Posterior cingulate gyrus (tissue), 11 donors: ENCODE measurements around the gene LCORL.
"Not testable (repeated sequence)": the region's sequence is repeated elsewhere in the genome, so short reads cannot be mapped to it uniquely, and the experiment has no call there.

Experiments
- DNase-seq, 10 donors: peaks; one replicate each; pipeline versions ENCODE4 v3.0.0 to v3.0.0-alpha.2; 2020 to 2021; ENCODE audit warnings: mixed read lengths in 3 of 10
- intact Hi-C: fragments of 100-400 bp; cut with DNase I; formaldehyde crosslinking; loops from one replicate; pipeline ENCODE4 v1.15.1; 2023

Gene LCORL

DNA sequence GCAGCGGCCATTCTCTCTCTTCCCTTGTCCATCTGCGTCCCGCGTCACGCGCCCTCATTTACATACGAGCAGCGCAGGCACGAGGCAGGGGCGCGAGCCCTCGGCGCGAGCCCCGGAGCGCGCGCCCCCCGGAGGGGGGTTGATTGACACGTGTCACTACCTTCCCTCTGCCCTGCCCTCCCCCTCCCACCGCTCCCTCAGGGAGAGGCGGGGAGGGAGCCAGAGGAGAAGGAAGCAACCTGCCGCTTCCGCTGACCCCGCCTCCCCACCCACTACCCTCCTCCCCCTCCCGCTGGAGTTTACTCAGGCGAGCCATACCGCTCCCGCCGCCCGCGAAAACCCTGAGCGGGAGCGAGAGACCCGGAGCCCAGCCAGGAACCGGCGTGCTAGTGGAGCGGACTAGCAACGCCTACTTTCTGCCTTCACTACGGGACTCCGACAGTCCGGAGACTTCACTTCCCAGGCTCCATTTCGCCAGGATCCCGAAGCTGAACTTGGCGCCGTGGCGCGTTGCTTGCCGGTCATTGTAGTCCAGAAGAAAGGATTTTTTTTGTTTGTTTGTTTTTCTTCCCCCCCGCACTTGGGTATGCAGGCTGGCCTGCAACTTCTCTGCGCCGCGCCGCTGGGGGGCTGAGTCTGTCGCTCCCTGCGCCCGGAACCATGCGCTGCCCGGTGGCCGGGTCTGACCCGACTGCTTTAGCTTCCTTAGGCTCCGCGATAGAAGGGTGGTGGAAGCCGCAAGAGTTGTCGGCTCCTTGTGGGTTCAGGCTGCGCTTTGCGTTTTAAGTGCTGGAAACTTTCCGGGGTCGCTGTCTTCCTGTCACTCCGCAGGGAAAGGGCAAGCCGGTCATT, at the start of gene LCORL:
Gene LCORL, minus strand, starts transcription at position 36 of the 852 bp plus-strand sequence. Its CDS starts 4 bp downstream, at position 32.
- DNase-seq, result peak; percentile 82 to 99 (median 92)
- intact Hi-C loops, result loop anchor here (5.0 kb wide), 2 partner anchors 210 to 570 kb away; partner anchors contain the start of genes DCAF16 and NCAPG

DNA sequence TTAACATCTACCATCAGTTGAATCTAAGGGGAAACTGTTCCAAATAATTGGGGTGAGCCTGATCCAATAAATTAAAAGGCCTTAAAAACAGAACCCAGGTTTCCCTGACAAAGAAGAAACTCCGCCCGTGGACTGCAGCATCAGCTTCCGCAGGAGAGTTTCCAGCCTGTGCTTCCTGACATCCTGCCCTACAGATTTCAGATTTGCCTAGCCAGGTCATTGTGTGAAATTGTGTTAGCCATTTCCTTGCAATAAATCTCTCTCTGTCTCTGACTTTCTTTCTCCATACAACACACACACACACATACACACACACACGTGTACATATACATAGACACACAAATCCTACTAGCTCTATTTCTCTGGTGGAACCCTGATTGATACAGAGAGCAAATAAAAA, 48.3 kb upstream of the LCORL start:
- DNase-seq, result no peak
- intact Hi-C loops, result no loop called here

- intact Hi-C loops, result no loop called here
- DNase-seq, result no peak
Measured at GRCh38 chr4:18067031-18067430, 45.5 kb upstream of the LCORL start.

DNA sequence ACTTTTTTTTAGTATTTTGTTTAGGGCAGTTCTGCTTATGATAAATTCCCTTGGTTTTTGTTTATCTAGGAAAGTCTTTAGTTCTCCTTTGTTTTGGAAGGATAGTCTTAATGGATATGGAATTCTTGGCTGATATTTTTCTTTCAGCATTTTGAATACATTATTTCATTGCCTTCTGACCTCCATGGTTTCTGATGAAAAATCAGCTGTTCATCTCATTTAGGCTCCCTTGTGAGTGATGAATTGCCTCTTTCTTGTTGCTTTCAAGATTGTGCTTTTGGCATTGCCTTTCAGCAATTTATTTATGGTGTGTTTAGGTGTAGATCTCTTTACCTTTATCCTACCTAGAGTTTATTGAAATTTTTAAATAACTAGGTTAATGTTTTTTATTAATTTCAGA, 41.5 kb upstream of the LCORL start:
- no peak for DNase-seq
- intact Hi-C loops, result no loop called here

DNA sequence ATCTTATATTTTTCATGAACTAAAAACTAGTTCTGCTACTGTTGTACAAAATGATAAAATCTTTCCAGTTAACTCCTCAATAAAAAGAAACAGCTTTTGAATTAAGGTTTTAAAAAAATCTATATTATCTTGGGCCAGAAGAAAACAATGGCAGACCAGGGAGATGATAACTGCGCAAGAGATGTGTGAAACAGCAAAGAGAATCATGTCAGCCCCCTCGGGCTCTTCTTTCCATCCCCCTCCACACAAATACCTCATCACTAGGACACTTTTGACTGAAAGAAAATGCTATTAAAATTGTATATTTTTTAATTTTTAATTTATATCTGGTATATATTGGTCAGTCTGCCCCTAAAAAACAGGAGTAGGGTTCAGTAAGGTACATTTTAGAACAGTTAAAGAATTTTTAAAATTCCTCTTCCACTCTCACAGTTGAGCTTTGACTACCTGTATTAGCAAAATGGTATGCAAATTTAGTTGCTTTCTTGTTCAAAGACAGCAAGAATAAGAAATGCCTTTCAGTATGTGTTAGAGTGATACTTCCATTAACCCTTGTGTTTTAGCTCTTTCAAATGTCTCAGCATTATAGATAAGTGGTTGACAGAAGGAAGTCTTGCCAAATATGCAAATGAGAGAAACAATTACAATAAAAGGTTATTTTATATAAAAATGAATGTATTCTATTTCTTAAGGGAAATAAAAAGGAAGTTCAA, 36.4 kb upstream of the LCORL start:
- DNase-seq, result no peak
- intact Hi-C loops, result no loop called here

- no peak for DNase-seq
- intact Hi-C loops, result no loop called here
Measured at GRCh38 chr4:18056030-18056429, 34.5 kb upstream of the LCORL start.

DNA sequence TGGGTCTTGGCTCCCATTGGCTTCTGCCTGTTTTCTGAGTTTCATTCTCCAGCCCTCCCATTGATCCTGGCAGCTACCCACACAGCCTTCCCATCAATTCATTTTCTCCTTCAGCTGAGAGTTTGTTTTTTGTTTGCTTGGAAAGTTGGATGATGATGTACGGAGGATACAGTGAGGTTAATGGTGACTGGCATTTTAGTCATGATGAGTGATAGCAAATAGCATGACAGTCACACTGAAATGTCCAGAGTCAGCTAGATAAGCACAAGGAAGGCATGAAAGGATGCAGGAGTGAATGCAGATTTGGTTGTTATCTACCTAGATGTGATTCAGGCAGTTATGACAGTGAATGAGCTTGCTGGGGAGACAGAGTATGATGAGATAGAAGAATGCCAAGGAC, 30.6 kb upstream of the LCORL start:
- no peak for DNase-seq
- intact Hi-C loops, result no loop called here

DNA sequence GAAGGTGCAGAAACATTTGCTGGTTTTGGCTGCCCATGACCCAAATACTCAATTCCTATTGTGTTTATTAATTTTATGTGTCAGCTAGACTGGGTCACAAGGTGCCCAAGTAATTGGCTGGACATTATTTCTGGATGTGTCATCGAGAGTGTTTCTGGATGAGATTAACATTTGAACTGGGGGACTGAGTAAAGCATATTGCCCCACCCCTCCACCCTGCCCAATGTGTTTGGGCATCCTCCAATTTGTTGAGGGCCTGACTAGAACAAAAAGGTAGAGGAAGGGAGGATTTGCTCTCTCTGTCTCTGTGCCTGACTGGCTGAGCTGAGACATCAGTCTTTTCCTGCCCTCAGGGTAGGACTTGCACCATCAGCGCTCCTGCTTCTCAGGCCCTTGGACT, 29.7 kb upstream of the LCORL start:
- no peak for DNase-seq
- intact Hi-C loops, result no loop called here

DNA sequence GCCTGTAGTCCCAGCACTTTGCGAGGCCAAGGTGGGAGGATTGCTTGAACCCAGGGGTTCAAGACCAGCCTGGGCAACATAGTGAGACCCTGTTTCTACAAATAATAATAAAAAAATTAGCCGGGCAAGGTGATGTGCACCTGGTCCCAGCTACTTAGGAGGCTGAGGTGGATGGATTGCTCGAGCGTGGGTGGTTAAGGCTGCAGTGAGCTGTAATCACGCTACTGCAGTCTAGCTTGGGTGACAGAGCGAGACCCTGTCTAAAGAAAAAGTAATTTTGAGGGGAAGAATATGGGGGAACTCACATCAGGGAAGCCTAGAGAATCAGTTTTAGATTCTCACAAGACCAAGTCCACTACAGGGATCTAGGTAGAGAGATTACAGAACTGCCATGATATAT, 28.9 kb upstream of the LCORL start:
- intact Hi-C loops, result no loop called here
- DNase-seq, result no peak

GRCh38 chr4:18049446-18049845, 27.9 kb upstream of the LCORL start:
- no peak for DNase-seq
- intact Hi-C loops, result no loop called here

DNA sequence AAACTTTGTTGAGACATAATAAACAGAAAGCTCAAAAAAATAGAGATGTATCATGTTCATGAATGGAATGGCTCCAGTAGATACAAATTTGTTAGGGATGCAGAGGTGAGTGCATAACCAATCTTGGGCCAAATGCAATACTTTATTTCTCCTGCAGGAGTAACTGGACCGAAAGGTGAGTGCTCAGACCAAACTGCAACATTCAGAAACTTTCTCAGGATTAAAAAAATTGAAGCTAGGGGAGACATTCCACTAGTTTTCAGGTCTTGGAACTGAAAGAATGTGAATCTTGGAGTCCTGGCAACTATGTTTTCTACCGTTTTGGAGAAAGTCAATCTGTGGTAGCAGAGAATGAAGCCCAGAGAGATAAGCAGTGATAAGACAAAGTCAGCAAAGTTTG, 21.2 kb upstream of the LCORL start:
- no peak for DNase-seq
- intact Hi-C loops, result no loop called here

DNA sequence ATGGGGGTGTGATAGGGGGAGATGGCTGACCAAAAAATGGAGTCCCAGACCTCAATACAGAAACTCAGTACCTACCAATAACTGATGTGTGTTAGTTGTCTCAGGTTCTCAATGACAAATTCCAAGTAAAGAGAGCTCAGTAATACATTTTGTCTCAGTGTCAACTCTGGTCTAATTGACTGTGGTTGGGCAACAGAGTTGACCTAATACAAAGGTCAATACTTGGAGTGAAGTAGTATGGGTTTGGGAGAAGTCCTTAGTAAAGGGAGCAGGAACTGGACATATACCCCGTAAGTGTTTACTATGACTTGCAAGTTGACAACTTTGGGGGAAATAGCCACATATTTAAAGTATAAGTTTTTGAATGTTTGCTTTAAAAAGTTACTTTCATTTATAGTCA, 20.5 kb upstream of the LCORL start:
- intact Hi-C loops, result no loop called here
- DNase-seq, result no peak

- intact Hi-C loops, result no loop called here
- DNase-seq, result no peak
Measured at GRCh38 chr4:18041114-18041513, 19.6 kb upstream of the LCORL start.

- intact Hi-C loops, result no loop called here
- DNase-seq, result no peak
Measured at GRCh38 chr4:18039113-18039512, 17.6 kb upstream of the LCORL start.

DNA sequence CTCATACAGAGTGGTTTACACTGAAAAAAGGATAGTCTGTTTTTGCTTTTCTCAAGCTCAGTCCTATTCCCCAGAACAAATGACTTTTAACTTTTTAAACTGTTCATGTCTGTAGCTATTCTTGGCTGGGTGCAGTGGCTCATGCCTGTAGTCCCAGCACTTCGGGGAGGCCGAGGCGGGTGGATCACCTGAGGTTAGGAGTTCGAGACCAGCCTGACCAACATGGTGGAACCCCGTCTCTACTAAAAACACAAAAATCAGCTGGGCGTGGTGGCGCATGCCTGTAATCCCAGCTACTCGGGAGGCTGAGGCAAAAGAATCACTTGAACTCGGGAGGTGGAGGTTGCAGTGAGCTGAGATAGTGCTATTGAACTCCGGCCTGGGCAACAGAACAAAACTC, 14.8 kb upstream of the LCORL start:
- peak in 1 of 10 donors; percentile 62 for DNase-seq
- intact Hi-C loops, result not testable (repeated sequence)

- intact Hi-C loops, result no loop called here
Measured at GRCh38 chr4:18034099-18034498, 12.5 kb upstream of the LCORL start.

DNA sequence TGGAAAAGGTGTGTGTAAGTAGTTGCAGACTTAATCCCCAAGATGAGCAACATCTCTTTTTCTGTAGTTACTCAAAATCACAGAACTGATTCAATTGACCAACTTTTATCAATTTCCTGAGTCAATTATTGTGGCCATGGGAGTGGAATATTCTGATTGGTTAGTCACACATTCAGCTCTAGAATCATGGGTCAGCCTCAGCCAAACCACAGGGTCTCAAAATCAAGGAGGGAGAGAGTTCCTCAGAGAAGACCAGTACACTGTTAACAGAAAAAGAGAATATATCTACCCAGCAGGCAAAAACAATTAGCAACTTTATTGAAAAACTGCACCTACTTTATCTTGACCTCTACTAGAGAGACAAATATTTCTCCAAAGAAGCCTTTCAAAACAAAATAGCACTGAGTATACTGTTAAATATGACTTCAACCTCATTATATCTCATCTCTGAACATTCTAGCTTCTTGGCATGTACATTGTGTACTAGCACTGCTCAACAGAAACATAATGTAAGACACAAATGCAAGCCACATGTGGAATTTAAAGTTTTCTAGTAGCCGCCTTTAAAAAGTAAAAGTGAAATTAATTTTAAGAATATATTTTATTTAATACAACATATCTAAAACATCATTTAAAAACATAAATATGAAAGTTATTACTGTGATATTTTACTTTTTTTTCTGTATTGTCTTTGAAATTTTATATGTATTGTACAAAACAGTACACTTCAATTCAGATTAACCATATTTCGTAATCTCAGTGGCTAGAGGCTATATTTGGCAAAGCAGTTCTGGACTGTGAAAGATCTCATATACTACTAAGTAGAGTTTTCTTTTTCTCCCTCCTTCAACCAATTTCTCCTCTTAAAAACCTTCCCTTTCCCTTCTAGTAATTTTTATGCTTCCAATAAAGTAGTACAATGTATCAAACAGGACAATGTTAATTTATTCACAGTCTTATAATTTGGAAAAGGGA, 11.8 kb upstream of the LCORL start:
- intact Hi-C loops, result no loop called here
- DNase-seq, result no peak

More at GRCh38 chr4:18034099-18034498, 12.5 kb upstream of the LCORL start:
- DNase-seq, result no peak

DNA sequence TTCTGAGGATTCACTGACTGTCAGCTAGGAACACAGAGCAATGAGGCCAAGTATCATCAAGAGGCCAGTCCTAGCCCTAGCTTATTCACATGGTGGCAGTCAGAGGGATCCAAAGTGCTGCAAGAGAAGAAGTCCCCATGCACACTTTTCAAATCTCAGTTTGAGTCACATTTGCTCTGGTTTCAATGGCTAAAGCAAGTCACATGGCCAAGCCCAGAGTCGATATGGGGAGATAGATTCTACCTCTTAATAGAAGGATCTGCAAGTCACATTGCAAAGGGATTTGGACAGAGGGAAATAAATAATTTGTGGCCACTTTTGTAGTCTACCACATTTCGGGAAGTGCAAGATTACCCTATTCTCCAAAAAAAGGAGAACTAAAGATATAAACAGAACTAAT, 3.7 kb upstream of the LCORL start:
- DNase-seq, result no peak
- intact Hi-C loops, result no loop called here

GRCh38 chr4:18022572-18023050, 1.1 kb upstream of the LCORL start:
- no peak for DNase-seq
- intact Hi-C loops, result loop anchor here (5.0 kb wide), 2 partner anchors 210 to 570 kb away; partner anchors contain the start of genes DCAF16 and NCAPG

DNA sequence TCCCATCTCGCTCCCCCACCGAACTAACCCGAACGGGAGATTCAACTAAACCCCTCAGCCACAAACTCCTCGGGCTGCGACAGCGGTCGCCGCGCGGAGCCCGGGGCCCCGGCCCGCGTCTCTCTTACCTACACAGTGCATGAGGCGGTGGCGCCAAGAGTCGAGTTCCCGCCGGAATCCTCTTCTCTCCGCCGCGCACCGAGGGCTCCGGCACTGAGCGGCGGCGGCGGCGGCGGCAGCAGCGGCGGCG, 160 bp downstream of the LCORL start:
- no peak for DNase-seq
- intact Hi-C loops, result loop anchor here (5.0 kb wide), 2 partner anchors 209 to 571 kb away; partner anchors contain the start of genes DCAF16 and NCAPG
